ENCODE results near the gene GFER. TPM values are rescaled to one million over a fixed set of nuclear protein-coding genes. Genes with fewer than 3 reads are reported as not detected.

GFER gene
- total and polyA plus RNA-seq, 4 donors, result 7.4 to 28.4 (median 15.1) TPM

- no peak for TF ChIP-seq CTCF (IDR thresholded peaks at IDR 0.05; ENCODE audit: low read depth, low read length, missing input control)
- TF ChIP-seq GABPA (IDR thresholded peaks at IDR 0.05 in 1 of 2, conservative IDR thresholded peaks at IDR 0.05 in 1 of 2), result no peak
- TF ChIP-seq MAX (IDR thresholded peaks at IDR 0.05), result no peak
- TF ChIP-seq SP1 (IDR thresholded peaks at IDR 0.05), result no peak
- no peak for TF ChIP-seq RAD21 (IDR thresholded peaks at IDR 0.05)
- no peak for TF ChIP-seq FOXA1 (IDR thresholded peaks at IDR 0.05)
- no peak for TF ChIP-seq ZBTB33 (IDR thresholded peaks at IDR 0.05)
These were observed 5.4 kb upstream of the GFER start (continued) for GRCh38 chr16:1978476-1979120.

GRCh38 chr16:1979271-1980029 is 4.5 kb upstream of the GFER start:
- Histone ChIP-seq H3K36me3 (ENCODE audit: control insufficient read depth in 4 of 4, insufficient read depth in 3 of 4, low read depth in 1 of 4, low read length in 3 of 4) (peaks cover 12 to 38% (median 15%) of the 10 kb centered on the region in 4 donors), H3K4me3 (ENCODE audit: low read depth in 1 of 3, low read length in 3 of 3) (no peak overlapping the region), H3K4me1 (ENCODE audit: control insufficient read depth in 4 of 4, insufficient read depth in 4 of 4, low read length in 3 of 4) (peaks cover 2 to 20% (median 6%) of the 10 kb centered on the region in 4 donors), H3K27me3 (ENCODE audit: control insufficient read depth in 4 of 4, insufficient read depth in 4 of 4, low read length in 3 of 4) (no peaks in the 10 kb centered on the region), H3K9ac (ENCODE audit: low read depth in 1 of 2, low read length in 2 of 2) (no peak overlapping the region), H3K27ac (ENCODE audit: low read depth in 1 of 2, low read length in 2 of 2) (no peak overlapping the region), H3K9me3 (ENCODE audit: control insufficient read depth in 4 of 4, low read length in 3 of 4) (no peaks in the 10 kb centered on the region)
- 49% methylated on average over 70 of the region's 70 CpGs for WGBS
- DNase-seq (ENCODE audit: low spot score), result no peak
- no peak for TF ChIP-seq FOXA1 (IDR thresholded peaks at IDR 0.05)
- TF ChIP-seq ZBTB33 (IDR thresholded peaks at IDR 0.05), result no peak
- no peak for TF ChIP-seq GABPA (IDR thresholded peaks at IDR 0.05 in 1 of 2, conservative IDR thresholded peaks at IDR 0.05 in 1 of 2)
- TF ChIP-seq CTCF (IDR thresholded peaks at IDR 0.05; ENCODE audit: low read depth, low read length, missing input control), result no peak
- no peak for TF ChIP-seq HNF4A (conservative IDR thresholded peaks at IDR 0.05)
- no peak for TF ChIP-seq EGR1 (IDR thresholded peaks at IDR 0.05; ENCODE audit: low read depth in 2 of 2)
- no peak for TF ChIP-seq HNF4G (IDR thresholded peaks at IDR 0.05)
- no peak for TF ChIP-seq JUND (IDR thresholded peaks at IDR 0.05)
- TF ChIP-seq FOXA2 (IDR thresholded peaks at IDR 0.05), result no peak
- TF ChIP-seq RAD21 (IDR thresholded peaks at IDR 0.05), result no peak
- no peak for TF ChIP-seq SP1 (IDR thresholded peaks at IDR 0.05)
- no peak for TF ChIP-seq ATF3 (IDR thresholded peaks at IDR 0.05)
- TF ChIP-seq NR2F2 (IDR thresholded peaks at IDR 0.05), result no peak
- TF ChIP-seq MAX (IDR thresholded peaks at IDR 0.05), result no peak
- no peak for TF ChIP-seq RXRA (IDR thresholded peaks at IDR 0.05)
- TF ChIP-seq YY1 (IDR thresholded peaks at IDR 0.05), result no peak
- no peak for TF ChIP-seq REST (IDR thresholded peaks at IDR 0.05)
- TF ChIP-seq TAF1 (conservative IDR thresholded peaks at IDR 0.05), result no peak
